Suprapubic skin (tissue), 4 donors: Measurements from ENCODE around the gene SOD1.

Experiments used
- EP300 ChIP-seq: sonication (generic); formaldehyde crosslinking; IDR thresholded peaks from one replicate; pipeline ENCODE4 v1.6.1; 2017; ENCODE audit warnings: antibody characterized with exemption
- POLR2A ChIP-seq, 2 donors: fragments of 450-650 bp; IDR thresholded peaks; one replicate each; pipeline ENCODE4 v1.6.1; 2017; ENCODE audit warnings: antibody characterized with exemption in 2 of 2, mild to moderate bottlenecking in 2 of 2, moderate library complexity in 2 of 2
- POLR2AphosphoS5 ChIP-seq, 3 donors: sonication (generic); formaldehyde crosslinking; IDR thresholded peaks; one replicate each; pipeline ENCODE4 v1.6.1; 2017; ENCODE audit warnings: antibody characterized with exemption in 3 of 3
- TF ChIP-seq, protein P1 (sequence below), 2 donors: fragments of 200-600 bp in 1 of 2; fragments of 450-650 bp in 1 of 2; sonication (generic) in 1 of 2; IDR thresholded peaks; one replicate each; pipeline ENCODE4 v1.5.1; 2016 to 2019; ENCODE audit warnings: antibody characterized with exemption in 2 of 2, mild to moderate bottlenecking in 1 of 2, moderate library complexity in 1 of 2

DNA sequence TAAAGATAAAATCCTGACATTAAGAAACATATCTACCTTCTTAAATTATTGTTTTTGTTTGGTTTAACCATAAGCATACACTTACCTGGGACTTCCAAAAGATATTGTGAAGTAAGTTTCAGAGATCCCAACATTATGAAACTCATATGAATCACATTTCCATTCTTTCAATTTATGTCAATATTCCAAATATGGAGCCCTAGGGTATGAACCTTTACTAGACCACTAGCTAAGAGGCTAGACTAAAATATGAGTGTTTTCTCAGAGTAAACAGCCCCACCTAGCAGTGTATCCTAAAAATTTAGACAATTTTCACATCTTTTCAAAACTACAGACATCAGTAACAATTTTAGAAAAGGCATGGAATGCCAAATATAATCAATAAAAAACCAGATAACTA, 48.0 kb downstream of the SOD1 start:
- TF ChIP-seq, protein P1, sequence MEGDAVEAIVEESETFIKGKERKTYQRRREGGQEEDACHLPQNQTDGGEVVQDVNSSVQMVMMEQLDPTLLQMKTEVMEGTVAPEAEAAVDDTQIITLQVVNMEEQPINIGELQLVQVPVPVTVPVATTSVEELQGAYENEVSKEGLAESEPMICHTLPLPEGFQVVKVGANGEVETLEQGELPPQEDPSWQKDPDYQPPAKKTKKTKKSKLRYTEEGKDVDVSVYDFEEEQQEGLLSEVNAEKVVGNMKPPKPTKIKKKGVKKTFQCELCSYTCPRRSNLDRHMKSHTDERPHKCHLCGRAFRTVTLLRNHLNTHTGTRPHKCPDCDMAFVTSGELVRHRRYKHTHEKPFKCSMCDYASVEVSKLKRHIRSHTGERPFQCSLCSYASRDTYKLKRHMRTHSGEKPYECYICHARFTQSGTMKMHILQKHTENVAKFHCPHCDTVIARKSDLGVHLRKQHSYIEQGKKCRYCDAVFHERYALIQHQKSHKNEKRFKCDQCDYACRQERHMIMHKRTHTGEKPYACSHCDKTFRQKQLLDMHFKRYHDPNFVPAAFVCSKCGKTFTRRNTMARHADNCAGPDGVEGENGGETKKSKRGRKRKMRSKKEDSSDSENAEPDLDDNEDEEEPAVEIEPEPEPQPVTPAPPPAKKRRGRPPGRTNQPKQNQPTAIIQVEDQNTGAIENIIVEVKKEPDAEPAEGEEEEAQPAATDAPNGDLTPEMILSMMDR (IDR thresholded peaks at IDR 0.05): no peak
- no peak for TF ChIP-seq POLR2AphosphoS5 (IDR thresholded peaks at IDR 0.05)
- TF ChIP-seq POLR2A (IDR thresholded peaks at IDR 0.05): no peak
- TF ChIP-seq EP300: no peak
